Stimulated activated CD4-positive, alpha-beta T cell treated with anti-CD3 and anti-CD28 coated beads, Interleukin-1b, Interleukin-23, amount 100 ng/mL, for 24 hours (primary cell): Measurements from ENCODE around the gene SLC25A25.
A peak's percentile ranks its signal among the peaks of the same experiment; 100 is the strongest.

Experiments used
- DNase-seq, 4 experiments: peaks; one replicate each; pipeline ENCODE4 v3.0.0-alpha.2; 2020; ENCODE audit warnings: low read depth in 4 of 4, low spot score in 1 of 4

The SLC25A25 gene

GRCh38 chr9:128072144-128073021 lies 4.4 kb downstream of the SLC25A25 start:
- peak in 3 of 4 experiments; percentile 21 to 49 (median 41) for DNase-seq

- DNase-seq = no peak
Measured at GRCh38 chr9:128073253-128073886, 5.3 kb downstream of the SLC25A25 start.

- DNase-seq = no peak
Measured at GRCh38 chr9:128077847-128078503, 9.9 kb downstream of the SLC25A25 start.

- DNase-seq = no peak
Measured at GRCh38 chr9:128078504-128079434, 10.7 kb downstream of the SLC25A25 start.

- DNase-seq = no peak
Measured at GRCh38 chr9:128080206-128080605, 12.2 kb downstream of the SLC25A25 start.

- no peak for DNase-seq
Measured at GRCh38 chr9:128081056-128081455, 13.0 kb downstream of the SLC25A25 start.

- no peak for DNase-seq
Measured at GRCh38 chr9:128082151-128082550, 14.1 kb downstream of the SLC25A25 start.

- DNase-seq = no peak
Measured at GRCh38 chr9:128084746-128085145, 16.7 kb downstream of the SLC25A25 start.

GRCh38 chr9:128085943-128086342 lies 17.9 kb downstream of the SLC25A25 start:
- DNase-seq = no peak

- no peak for DNase-seq
Measured at GRCh38 chr9:128087262-128087661, 19.2 kb downstream of the SLC25A25 start.

GRCh38 chr9:128088253-128088945 lies 20.4 kb downstream of the SLC25A25 start:
- no peak for DNase-seq

- no peak for DNase-seq
Measured at GRCh38 chr9:128089299-128089698, 21.3 kb downstream of the SLC25A25 start.

- no peak for DNase-seq
Measured at GRCh38 chr9:128091144-128091543, 23.1 kb downstream of the SLC25A25 start.

- DNase-seq = no peak
Measured at GRCh38 chr9:128091571-128091970, 23.5 kb downstream of the SLC25A25 start.

- DNase-seq = no peak
Measured at GRCh38 chr9:128092199-128092977, 24.4 kb downstream of the SLC25A25 start.

- DNase-seq = no peak
Measured at GRCh38 chr9:128093011-128093410, 25.0 kb downstream of the SLC25A25 start.

GRCh38 chr9:128094166-128094949 lies 26.3 kb downstream of the SLC25A25 start:
- DNase-seq = peak; percentile 50 to 81 (median 69)

- no peak for DNase-seq
Measured at GRCh38 chr9:128094950-128095544, 27.0 kb downstream of the SLC25A25 start.
